HepG2 (cell line): ENCODE results near the gene SUSD3. TPM values are rescaled to one million over a fixed set of nuclear protein-coding genes. Genes with fewer than 3 reads are reported as not detected.
A peak's percentile ranks its signal among the peaks of the same experiment; 100 is the strongest.

Experiments used
- ARID5B ChIP-seq: IDR thresholded peaks from 2 replicates; pipeline ENCODE4 v1.4.0; 2020; ENCODE audit warnings: mild to moderate bottlenecking, missing genetic modification reagents
- ATF7 ChIP-seq, 2 experiments: fragments of 450-650 bp in 1 of 2; sonication (generic) in 1 of 2; formaldehyde crosslinking in 1 of 2; IDR thresholded peaks; 2 replicates each; pipeline versions ENCODE4 v1.4.0 to v1.6.1; 2016 to 2020; ENCODE audit warnings: antibody characterized with exemption in 1 of 2, mild to moderate bottlenecking in 1 of 2, missing genetic modification reagents in 1 of 2
- BHLHE40 ChIP-seq: IDR thresholded peaks from 2 replicates; pipeline ENCODE4 v1.6.1; 2011; ENCODE audit warnings: low read length, improper control_type of control experiment
- FLYWCH1 ChIP-seq: sonication (generic); formaldehyde crosslinking; IDR thresholded peaks from 2 replicates; pipeline ENCODE4 v1.8.1; 2023; ENCODE audit warnings: mild to moderate bottlenecking, missing genetic modification reagents
- GFI1 ChIP-seq: sonication (generic); formaldehyde crosslinking; IDR thresholded peaks from 2 replicates; pipeline ENCODE4 v1.5.0; 2020; ENCODE audit warnings: missing genetic modification reagents, mild to moderate bottlenecking, borderline replicate concordance
- HNF4A ChIP-seq: sonication (generic); formaldehyde crosslinking; IDR thresholded peaks from 2 replicates; pipeline ENCODE4 v1.4.0; 2020; ENCODE audit warnings: missing genetic modification reagents
- JUND ChIP-seq: sonication (generic); formaldehyde crosslinking; IDR thresholded peaks from 2 replicates; pipeline ENCODE4 v1.8.0; 2022; ENCODE audit warnings: mild to moderate bottlenecking, missing genetic modification reagents
- LCORL ChIP-seq, 2 experiments: fragments of 450-650 bp in 1 of 2; sonication (generic) in 1 of 2; formaldehyde crosslinking in 1 of 2; IDR thresholded peaks; 2 replicates each; pipeline versions ENCODE4 v1.5.0 to v1.6.1; 2017 to 2020; ENCODE audit warnings: antibody characterized with exemption in 1 of 2, missing genetic modification reagents in 1 of 2
- MAZ ChIP-seq, 2 experiments: sonication (generic) in 1 of 2; formaldehyde crosslinking in 1 of 2; IDR thresholded peaks; 2 replicates each; pipeline versions ENCODE4 v1.5.0 to v1.6.1; 2012 to 2020; ENCODE audit warnings: low read depth in 2 of 2, mild to moderate bottlenecking in 2 of 2, borderline replicate concordance in 1 of 2, improper control_type of control experiment in 1 of 2, low read length in 1 of 2, missing genetic modification reagents in 1 of 2, moderate library complexity in 1 of 2
- MYNN ChIP-seq: sonication (generic); formaldehyde crosslinking; IDR thresholded peaks from 2 replicates; pipeline ENCODE4 v1.4.0; 2020; ENCODE audit warnings: mild to moderate bottlenecking, low read depth, missing genetic modification reagents
- NR2C2 ChIP-seq: sonication (generic); formaldehyde crosslinking; IDR thresholded peaks from 2 replicates; pipeline ENCODE4 v1.4.0; 2020; ENCODE audit warnings: missing genetic modification reagents, mild to moderate bottlenecking, moderate library complexity, borderline replicate concordance
- NR2F1 ChIP-seq, 2 experiments: fragments of 450-650 bp in 1 of 2; formaldehyde crosslinking in 1 of 2; IDR thresholded peaks; 2 replicates each; pipeline versions ENCODE4 v1.5.0 to v1.6.1; 2016 to 2020; ENCODE audit warnings: mild to moderate bottlenecking in 1 of 2, missing compliant biosample characterization in 1 of 2, missing genetic modification reagents in 1 of 2, moderate library complexity in 1 of 2
- NR2F6 ChIP-seq, 2 experiments: IDR thresholded peaks; 2 replicates each; pipeline ENCODE4 v1.6.1; 2016; ENCODE audit warnings: antibody characterized with exemption in 1 of 2, mild to moderate bottlenecking in 1 of 2
- PITX1 ChIP-seq: sonication (generic); formaldehyde crosslinking; IDR thresholded peaks from 2 replicates; pipeline ENCODE4 v1.5.1; 2020; ENCODE audit warnings: mild to moderate bottlenecking, missing genetic modification reagents
- RNF2 ChIP-seq: fragments of 450-650 bp; conservative IDR thresholded peaks from 2 replicates; pipeline ENCODE4 v1.6.1; 2016; ENCODE audit warnings: low read depth
- SRY ChIP-seq: sonication (generic); formaldehyde crosslinking; IDR thresholded peaks from 2 replicates; pipeline ENCODE4 v1.8.0; 2022; ENCODE audit warnings: mild to moderate bottlenecking, missing genetic modification reagents
- TEF ChIP-seq: sonication (generic); formaldehyde crosslinking; IDR thresholded peaks from 2 replicates; pipeline ENCODE4 v1.5.0; 2020; ENCODE audit warnings: missing genetic modification reagents
- ZFP36L2 ChIP-seq: sonication (generic); formaldehyde crosslinking; IDR thresholded peaks from 2 replicates; pipeline ENCODE4 v1.4.0; 2020; ENCODE audit warnings: missing genetic modification reagents
- ZNF326 ChIP-seq: sonication (generic); formaldehyde crosslinking; IDR thresholded peaks from 2 replicates; pipeline ENCODE4 v1.4.0; 2020; ENCODE audit warnings: missing genetic modification reagents, borderline replicate concordance
- ZNF619 ChIP-seq: sonication (generic); formaldehyde crosslinking; IDR thresholded peaks from 2 replicates; pipeline ENCODE4 v1.4.0; 2020; ENCODE audit warnings: mild to moderate bottlenecking, missing genetic modification reagents
- ZNF687 ChIP-seq: sonication (generic); formaldehyde crosslinking; IDR thresholded peaks from 2 replicates; pipeline ENCODE4 v1.5.1; 2020; ENCODE audit warnings: mild to moderate bottlenecking, missing genetic modification reagents, moderate library complexity
- ZNF879 ChIP-seq: sonication (generic); formaldehyde crosslinking; IDR thresholded peaks from 2 replicates; pipeline ENCODE4 v1.8.1; 2023; ENCODE audit warnings: missing genetic modification reagents
- polyA plus RNA-seq, 8 experiments: library from polyadenylated mRNA; depleted of rRNA in 3 of 8; stranded (reverse) in 7 of 8; unstranded in 1 of 8; fragments of >200 nt; fragmentation: Illumina TruSeq in 4 of 8; extraction: Trizol in 4 of 8; gene quantifications; 2 replicates each; pipeline versions ENCODE4 v1.2.1 to v1.2.3, GENCODE V29; 2011 to 2016; ENCODE audit warnings: low read depth in 4 of 8, missing spikeins in 1 of 8, mixed read lengths in 1 of 8; ENCODE audit not compliant: insufficient read depth in 1 of 8
- total RNA-seq, 5 experiments: library from RNA; depleted of rRNA; stranded (reverse); fragments of >200 nt; fragmentation: Illumina TruSeq; extraction: Trizol; gene quantifications; 2 replicates each; pipeline ENCODE4 v1.2.3, GENCODE V29; 2016; ENCODE audit warnings: low read depth in 1 of 5

Gene SUSD3
- total and polyA plus RNA-seq, 2 of the 13 experiments (the other 11 are each of a cell fraction or from before 2014, with no cell fraction given) = 7.0 to 9.1 TPM

GRCh38 chr9:93032545-93032944, 26.0 kb upstream of the SUSD3 start (continued):
- TF ChIP-seq GFI1 (peak; percentile 80; the same call in 1 of the 2 replicates), PITX1 (CRISPR knock-in tag) (0 out of 2 replicates have a peak, but pooled peaks have one; percentile 38), ZNF619 (CRISPR knock-in tag) (no peak), ZFP36L2 (no peak), NR2F6 (IDR thresholded peaks at IDR 0.05) (peak; percentile 58), NR2F6 (CRISPR knock-in tag; IDR thresholded peaks at IDR 0.05) (peak; percentile 71), TEF (CRISPR knock-in tag) (no peak), MYNN (no peak), JUND (no peak), BHLHE40 (peak; percentile 84), ATF7 (IDR thresholded peaks at IDR 0.05) (no peak), ATF7 (CRISPR knock-in tag; IDR thresholded peaks at IDR 0.05) (no peak), SRY (CRISPR knock-in tag) (no peak), MAZ (IDR thresholded peaks at IDR 0.05; ENCODE audit: borderline replicate concordance, low read depth, low read length) (no peak), MAZ (CRISPR knock-in tag; IDR thresholded peaks at IDR 0.05; ENCODE audit: low read depth) (no peak), HNF4A (peak; percentile 50; the same call in 1 of the 2 replicates), NR2F1 (CRISPR knock-in tag; IDR thresholded peaks at IDR 0.05) (peak; percentile 26 to 38; a peak in 2 of 4 replicates), ZNF687 (CRISPR knock-in tag) (peak; percentile 34), NR2C2 (CRISPR knock-in tag) (peak; percentile 44; the same call in 1 of the 2 replicates), FLYWCH1 (no peak), ZNF879 (CRISPR knock-in tag) (no peak), RNF2 (no peak), ARID5B (CRISPR knock-in tag) (0 out of 2 replicates have a peak, but pooled peaks have one; percentile 10), ZNF326 (CRISPR knock-in tag) (no peak), LCORL (IDR thresholded peaks at IDR 0.05) (no peak), LCORL (CRISPR knock-in tag; IDR thresholded peaks at IDR 0.05) (no peak)
